Measurements from ENCODE around the gene KRT20.

GRCh38 chr17:40852364-40852763 is 32.7 kb downstream of the KRT20 start:
- TF ChIP-seq EP300 (IDR thresholded peaks at IDR 0.05) (no peak), POLR2A (IDR thresholded peaks at IDR 0.05; ENCODE audit: low read length) (no peak), CTCF (IDR thresholded peaks at IDR 0.05) (no peak), RFX5 (IDR thresholded peaks at IDR 0.05) (no peak), JUN (IDR thresholded peaks at IDR 0.05) (no peak), ZFP36 (IDR thresholded peaks at IDR 0.05; ENCODE audit: borderline replicate concordance, partially characterized antibody) (no peak), ESRRA (IDR thresholded peaks at IDR 0.05; ENCODE audit: borderline replicate concordance, low read length) (no peak)
- TF ChIP-seq, protein P1, sequence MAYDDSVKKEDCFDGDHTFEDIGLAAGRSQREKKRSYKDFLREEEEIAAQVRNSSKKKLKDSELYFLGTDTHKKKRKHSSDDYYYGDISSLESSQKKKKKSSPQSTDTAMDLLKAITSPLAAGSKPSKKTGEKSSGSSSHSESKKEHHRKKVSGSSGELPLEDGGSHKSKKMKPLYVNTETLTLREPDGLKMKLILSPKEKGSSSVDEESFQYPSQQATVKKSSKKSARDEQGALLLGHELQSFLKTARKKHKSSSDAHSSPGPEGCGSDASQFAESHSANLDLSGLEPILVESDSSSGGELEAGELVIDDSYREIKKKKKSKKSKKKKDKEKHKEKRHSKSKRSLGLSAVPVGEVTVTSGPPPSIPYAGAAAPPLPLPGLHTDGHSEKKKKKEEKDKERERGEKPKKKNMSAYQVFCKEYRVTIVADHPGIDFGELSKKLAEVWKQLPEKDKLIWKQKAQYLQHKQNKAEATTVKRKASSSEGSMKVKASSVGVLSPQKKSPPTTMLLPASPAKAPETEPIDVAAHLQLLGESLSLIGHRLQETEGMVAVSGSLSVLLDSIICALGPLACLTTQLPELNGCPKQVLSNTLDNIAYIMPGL (CRISPR knock-in tag; IDR thresholded peaks at IDR 0.05; ENCODE audit: borderline replicate concordance) = no peak
